Small intestine (tissue), 7 donors: ENCODE measurements around the gene DPH1. TPM values are rescaled to one million over a fixed set of nuclear protein-coding genes. Genes with fewer than 3 reads are reported as not detected.

Experiments used
- DNase-seq, 2 donors: peaks; one replicate each; pipeline versions ENCODE4 v3.0.0 to v3.0.0-alpha.2; 2013
- FAIRE-seq: peaks from 2 replicates; lab custom pipeline; 2012; peaks lifted over from hg19 to GRCh38; lab: Jason Lieb, UNC
- H3K27ac ChIP-seq, 3 donors: one replicate each; pipeline ENCODE4 v1.5.1; 2013; ENCODE audit warnings: low read length in 2 of 3, mild to moderate bottlenecking in 2 of 3, control low read depth in 1 of 3, inconsistent platforms in 1 of 3, low read depth in 1 of 3, moderate library complexity in 1 of 3
- H3K27me3 ChIP-seq, 3 donors: one replicate each; pipeline ENCODE4 v1.6.1; 2013; ENCODE audit warnings: low read length in 3 of 3, inconsistent platforms in 1 of 3; ENCODE audit not compliant: control insufficient read depth in 3 of 3, insufficient read depth in 3 of 3
- H3K36me3 ChIP-seq, 3 donors: one replicate each; pipeline ENCODE4 v1.6.1; 2013; ENCODE audit warnings: low read length in 3 of 3, inconsistent platforms in 1 of 3, low read depth in 1 of 3, mild to moderate bottlenecking in 1 of 3, moderate library complexity in 1 of 3; ENCODE audit not compliant: control insufficient read depth in 3 of 3, insufficient read depth in 2 of 3
- H3K4me1 ChIP-seq, 3 donors: one replicate each; pipeline ENCODE4 v1.6.1; 2013; ENCODE audit warnings: low read length in 2 of 3, inconsistent platforms in 1 of 3, low read depth in 1 of 3, mild to moderate bottlenecking in 1 of 3, moderate library complexity in 1 of 3; ENCODE audit not compliant: control insufficient read depth in 3 of 3, insufficient read depth in 2 of 3
- H3K4me3 ChIP-seq, 3 donors: one replicate each; pipeline ENCODE4 v1.5.1; 2013; ENCODE audit warnings: low read length in 3 of 3, control low read depth in 1 of 3, inconsistent platforms in 1 of 3, low read depth in 1 of 3, mild to moderate bottlenecking in 1 of 3, moderate library complexity in 1 of 3
- H3K9me3 ChIP-seq, 2 donors: one replicate each; pipeline ENCODE4 v1.6.1; 2013; ENCODE audit warnings: low read depth in 1 of 2, low read length in 1 of 2; ENCODE audit not compliant: control insufficient read depth in 2 of 2, insufficient read depth in 1 of 2
- WGBS, 3 donors: extraction: QIAGEN DNeasy Blood & Tissue Kit; methylation state at CpG; one replicate each; pipeline ENCODE4 v1.1.7; 2013; 5-methylcytosine and 5-hydroxymethylcytosine counted together
- polyA plus RNA-seq, 4 donors: library from polyadenylated mRNA; stranded (reverse) in 3 of 4; unstranded in 1 of 4; fragments of 200-250 nt in 3 of 4; fragments of 120-200 nt in 1 of 4; gene quantifications; one replicate each; pipeline versions ENCODE4 v1.2.1 to v1.2.3, GENCODE V29; 2013
- donor health status: healthy with polysubstance abuse.
- donor health status: control.
- donor health status: control.
- donor health status: Bipolar disorder and iron deficiency.
- donor health status: healthy.

DPH1 gene
- polyA plus RNA-seq, 4 donors, result 11.6 to 40.2 (median 15.8) TPM

- DNase-seq (no peak), FAIRE-seq (no peak)
- peaks cover 2 to 4% (median 4%) of the 10 kb centered on the region in 3 donors for H3K4me1 ChIP-seq
- no peak overlapping the region for H3K27ac ChIP-seq
- H3K36me3 ChIP-seq, result peaks cover 2 to 64% (median 6%) of the 10 kb centered on the region in 3 donors
- 91 to 94% (median 92%) methylated on average over 28 to 29 of the region's 29 CpGs for WGBS, 3 donors
- no peaks in the 10 kb centered on the region for H3K27me3 ChIP-seq
- no peaks in the 10 kb centered on the region for H3K9me3 ChIP-seq
- no peak overlapping the region for H3K4me3 ChIP-seq
Observed at GRCh38 chr17:2035541-2036488, 5.9 kb downstream of the DPH1 start.

GRCh38 chr17:2037155-2037554, 7.2 kb downstream of the DPH1 start:
- 90 to 96% (median 96%) methylated on average over 10 of the region's 10 CpGs for WGBS, 3 donors
- FAIRE-seq, result no peak
- no peaks in the 10 kb centered on the region for H3K9me3 ChIP-seq
- H3K27ac ChIP-seq, result no peak overlapping the region
- no peak for DNase-seq
- H3K4me3 ChIP-seq, result no peak overlapping the region
- peaks cover 0 to 6% (median 2%) of the 10 kb centered on the region in 3 donors for H3K4me1 ChIP-seq
- H3K36me3 ChIP-seq, result peaks cover 2 to 69% (median 6%) of the 10 kb centered on the region in 3 donors
- H3K27me3 ChIP-seq, result no peaks in the 10 kb centered on the region

- DNase-seq (no peak), FAIRE-seq (no peak)
- WGBS, 3 donors, result 73 to 88% (median 85%) methylated on average over 7 of the region's 7 CpGs
- H3K9me3 ChIP-seq, result no peaks in the 10 kb centered on the region
- H3K36me3 ChIP-seq, result peaks cover 2 to 77% (median 6%) of the 10 kb centered on the region in 3 donors
- H3K27ac ChIP-seq, result no peak overlapping the region
- H3K27me3 ChIP-seq, result no peaks in the 10 kb centered on the region
- no peak overlapping the region for H3K4me3 ChIP-seq
- peaks cover 0 to 13% (median 5%) of the 10 kb centered on the region in 3 donors for H3K4me1 ChIP-seq
Observed at GRCh38 chr17:2040219-2040827, 10.4 kb downstream of the DPH1 start.

- WGBS, 3 donors, result 55 to 69% (median 58%) methylated on average over 14 to 16 of the region's 16 CpGs
- H3K27me3 ChIP-seq, result no peaks in the 10 kb centered on the region
- peak overlapping the region in 2 of 3 donors; percentile 16 to 60 for H3K27ac ChIP-seq
- no peaks in the 10 kb centered on the region for H3K9me3 ChIP-seq
- FAIRE-seq, result no peak
- peaks cover 2 to 72% (median 6%) of the 10 kb centered on the region in 3 donors for H3K36me3 ChIP-seq
- DNase-seq, result no peak
- H3K4me3 ChIP-seq, result peak overlapping the region; percentile 81 to 89 (median 82)
- H3K4me1 ChIP-seq, result peaks cover 0 to 13% (median 5%) of the 10 kb centered on the region in 3 donors
Observed at GRCh38 chr17:2040942-2041560, 11.1 kb downstream of the DPH1 start.

- FAIRE-seq (no peak), DNase-seq (peak; percentile 90 to 98)
- Histone ChIP-seq H3K36me3 (peaks cover 2 to 64% (median 4%) of the 10 kb centered on the region in 3 donors), H3K9me3 (no peaks in the 10 kb centered on the region), H3K27me3 (no peaks in the 10 kb centered on the region), H3K4me1 (peaks cover 0 to 13% (median 5%) of the 10 kb centered on the region in 3 donors), H3K27ac (peak within 1 kb of the TSS; percentile 82 to 89 (median 84)), H3K4me3 (peak within 1 kb of the TSS; percentile 81 to 89 (median 82))
- WGBS, 3 donors, result 0 to 1% (median 0%) methylated on average over 62 to 93 of the region's 93 CpGs
Observed at GRCh38 chr17:2041561-2042389, 11.8 kb downstream of the DPH1 start, which contains the start of gene OVCA2. Gene OVCA2 (plus strand): TSS chr17:2042022. CDS start chr17:2042048, 26 bp downstream.

- DNase-seq, result no peak
- Histone ChIP-seq H3K27me3 (peaks cover 0 to 3% (median 0%) of the 10 kb centered on the region in 3 donors), H3K27ac (peak overlapping the region; percentile 82 to 89 (median 84)), H3K36me3 (peaks cover 0 to 58% (median under 1%) of the 10 kb centered on the region in 3 donors), H3K4me3 (peak overlapping the region; percentile 81 to 89 (median 82)), H3K4me1 (peaks cover 0 to 13% (median 5%) of the 10 kb centered on the region in 3 donors), H3K9me3 (no peaks in the 10 kb centered on the region)
- no peak for FAIRE-seq
- 13 to 18% (median 14%) methylated on average over 16 to 17 of the region's 17 CpGs for WGBS, 3 donors
Observed at GRCh38 chr17:2042390-2042847, 12.5 kb downstream of the DPH1 start.

GRCh38 chr17:2042933-2043332, 13.0 kb downstream of the DPH1 start:
- WGBS, 3 donors, result 84 to 89% (median 87%) methylated on average over 5 of the region's 5 CpGs
- DNase-seq (no peak), FAIRE-seq (no peak)
- peaks cover 0 to 53% (median 0%) of the 10 kb centered on the region in 3 donors for H3K36me3 ChIP-seq
- peak overlapping the region in 2 of 3 donors; percentile 82 to 89 for H3K27ac ChIP-seq
- no peaks in the 10 kb centered on the region for H3K9me3 ChIP-seq
- peak overlapping the region in 2 of 3 donors; percentile 82 to 89 for H3K4me3 ChIP-seq
- H3K27me3 ChIP-seq, result peaks cover 0 to 8% (median 0%) of the 10 kb centered on the region in 3 donors
- peaks cover 0 to 13% (median 5%) of the 10 kb centered on the region in 3 donors for H3K4me1 ChIP-seq
